Mammary epithelial cell (primary cell): ENCODE measurements around the gene PTPRN.

Experiments
- EZH2 ChIP-seq: IDR thresholded peaks from 2 replicates; pipeline ENCODE4 v1.6.1; 2012; ENCODE audit warnings: low read length, inconsistent platforms, borderline replicate concordance
- TF ChIP-seq, protein P1 (sequence below), 2 donors: IDR thresholded peaks in 1 of 2; conservative IDR thresholded peaks in 1 of 2; 2 replicates each; pipeline ENCODE4 v1.5.1; 2011 to 2012; ENCODE audit warnings: inconsistent platforms in 2 of 2, low read length in 2 of 2, mild to moderate bottlenecking in 2 of 2, control low read depth in 1 of 2, low read depth in 1 of 2; ENCODE audit not compliant: insufficient read depth in 1 of 2; ENCODE audit errors: extremely low read depth in 1 of 2

DNA sequence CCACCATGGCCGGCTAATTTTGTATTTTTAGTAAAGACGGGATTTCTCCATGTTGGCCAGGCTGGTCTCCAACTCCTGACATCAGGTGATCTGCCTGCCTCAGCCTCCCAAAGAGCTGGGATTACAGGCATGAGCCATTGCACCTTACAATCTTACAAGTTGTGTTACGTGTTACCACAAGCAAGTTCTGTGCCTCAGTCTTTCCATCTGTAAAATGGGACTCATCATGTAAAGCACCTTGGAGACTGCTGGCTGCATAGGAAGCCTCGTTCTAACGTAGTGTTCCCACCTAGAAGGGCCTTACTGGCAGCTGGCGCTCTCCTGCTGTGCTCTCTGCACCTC lies 20.0 kb downstream of the PTPRN start:
- TF ChIP-seq, protein P1, sequence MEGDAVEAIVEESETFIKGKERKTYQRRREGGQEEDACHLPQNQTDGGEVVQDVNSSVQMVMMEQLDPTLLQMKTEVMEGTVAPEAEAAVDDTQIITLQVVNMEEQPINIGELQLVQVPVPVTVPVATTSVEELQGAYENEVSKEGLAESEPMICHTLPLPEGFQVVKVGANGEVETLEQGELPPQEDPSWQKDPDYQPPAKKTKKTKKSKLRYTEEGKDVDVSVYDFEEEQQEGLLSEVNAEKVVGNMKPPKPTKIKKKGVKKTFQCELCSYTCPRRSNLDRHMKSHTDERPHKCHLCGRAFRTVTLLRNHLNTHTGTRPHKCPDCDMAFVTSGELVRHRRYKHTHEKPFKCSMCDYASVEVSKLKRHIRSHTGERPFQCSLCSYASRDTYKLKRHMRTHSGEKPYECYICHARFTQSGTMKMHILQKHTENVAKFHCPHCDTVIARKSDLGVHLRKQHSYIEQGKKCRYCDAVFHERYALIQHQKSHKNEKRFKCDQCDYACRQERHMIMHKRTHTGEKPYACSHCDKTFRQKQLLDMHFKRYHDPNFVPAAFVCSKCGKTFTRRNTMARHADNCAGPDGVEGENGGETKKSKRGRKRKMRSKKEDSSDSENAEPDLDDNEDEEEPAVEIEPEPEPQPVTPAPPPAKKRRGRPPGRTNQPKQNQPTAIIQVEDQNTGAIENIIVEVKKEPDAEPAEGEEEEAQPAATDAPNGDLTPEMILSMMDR (conservative IDR thresholded peaks at IDR 0.05 in 1 of 2, IDR thresholded peaks at IDR 0.05 in 1 of 2; ENCODE audit: extremely low read depth in 1 of 2, insufficient read depth in 1 of 2, low read depth in 1 of 2, low read length in 2 of 2) = no peak
- TF ChIP-seq EZH2 = no peak
